ENCODE data around the gene CNTN6.

CNTN6 gene

GRCh38 chr3:1092771-1093170 lies at the start of gene CNTN6:
CNTN6 (plus strand) TSS chr3:1093024; CDS start chr3:1148009, 54,985 bp downstream.
- TF ChIP-seq CTCF (IDR thresholded peaks at IDR 0.05; ENCODE audit: low read depth, low read length, missing control alignments), result no peak
- no peak within 1 kb of the TSS for H3K4me3 ChIP-seq (replicated peaks; ENCODE audit: low read depth, low read length)
- DNase-seq (ENCODE audit: extremely low read depth, low read depth), result no peak

GRCh38 chr3:1048558-1048957 lies 44.3 kb upstream of the CNTN6 start:
- no peak for DNase-seq (ENCODE audit: extremely low read depth, low read depth)
- TF ChIP-seq CTCF (IDR thresholded peaks at IDR 0.05; ENCODE audit: low read depth, low read length, missing control alignments), result no peak
- H3K4me3 ChIP-seq (replicated peaks; ENCODE audit: low read depth, low read length), result no peak overlapping the region

- no peak for DNase-seq (ENCODE audit: extremely low read depth, low read depth)
- no peak for TF ChIP-seq CTCF (IDR thresholded peaks at IDR 0.05; ENCODE audit: low read depth, low read length, missing control alignments)
- no peak overlapping the region for H3K4me3 ChIP-seq (replicated peaks; ENCODE audit: low read depth, low read length)
Observed at GRCh38 chr3:1055870-1056269, 37.0 kb upstream of the CNTN6 start.

GRCh38 chr3:1056744-1057143 lies 36.1 kb upstream of the CNTN6 start:
- no peak for TF ChIP-seq CTCF (IDR thresholded peaks at IDR 0.05; ENCODE audit: low read depth, low read length, missing control alignments)
- no peak for DNase-seq (ENCODE audit: extremely low read depth, low read depth)
- no peak overlapping the region for H3K4me3 ChIP-seq (replicated peaks; ENCODE audit: low read depth, low read length)

GRCh38 chr3:1057436-1057835 lies 35.4 kb upstream of the CNTN6 start:
- no peak for TF ChIP-seq CTCF (IDR thresholded peaks at IDR 0.05; ENCODE audit: low read depth, low read length, missing control alignments)
- no peak overlapping the region for H3K4me3 ChIP-seq (replicated peaks; ENCODE audit: low read depth, low read length)
- DNase-seq (ENCODE audit: extremely low read depth, low read depth), result no peak

GRCh38 chr3:1068985-1069384 lies 23.8 kb upstream of the CNTN6 start:
- H3K4me3 ChIP-seq (replicated peaks; ENCODE audit: low read depth, low read length), result no peak overlapping the region
- DNase-seq (ENCODE audit: extremely low read depth, low read depth), result no peak
- TF ChIP-seq CTCF (IDR thresholded peaks at IDR 0.05; ENCODE audit: low read depth, low read length, missing control alignments), result no peak

GRCh38 chr3:1072041-1072440 lies 20.8 kb upstream of the CNTN6 start:
- DNase-seq (ENCODE audit: extremely low read depth, low read depth), result no peak
- H3K4me3 ChIP-seq (replicated peaks; ENCODE audit: low read depth, low read length), result no peak overlapping the region
- TF ChIP-seq CTCF (IDR thresholded peaks at IDR 0.05; ENCODE audit: low read depth, low read length, missing control alignments), result no peak
